Suprapubic skin (tissue), 4 donors: Measurements from ENCODE around the gene TNS1.

Experiments used
- POLR2A ChIP-seq, 2 donors: fragments of 450-650 bp; IDR thresholded peaks; one replicate each; pipeline ENCODE4 v1.6.1; 2017; ENCODE audit warnings: antibody characterized with exemption in 2 of 2, mild to moderate bottlenecking in 2 of 2, moderate library complexity in 2 of 2
- POLR2AphosphoS5 ChIP-seq, 3 donors: sonication (generic); formaldehyde crosslinking; IDR thresholded peaks; one replicate each; pipeline ENCODE4 v1.6.1; 2017; ENCODE audit warnings: antibody characterized with exemption in 3 of 3
- TF ChIP-seq, protein P1 (sequence below), 2 donors: fragments of 200-600 bp in 1 of 2; fragments of 450-650 bp in 1 of 2; sonication (generic) in 1 of 2; IDR thresholded peaks; one replicate each; pipeline ENCODE4 v1.5.1; 2016 to 2019; ENCODE audit warnings: antibody characterized with exemption in 2 of 2, mild to moderate bottlenecking in 1 of 2, moderate library complexity in 1 of 2

- TF ChIP-seq, protein P1, sequence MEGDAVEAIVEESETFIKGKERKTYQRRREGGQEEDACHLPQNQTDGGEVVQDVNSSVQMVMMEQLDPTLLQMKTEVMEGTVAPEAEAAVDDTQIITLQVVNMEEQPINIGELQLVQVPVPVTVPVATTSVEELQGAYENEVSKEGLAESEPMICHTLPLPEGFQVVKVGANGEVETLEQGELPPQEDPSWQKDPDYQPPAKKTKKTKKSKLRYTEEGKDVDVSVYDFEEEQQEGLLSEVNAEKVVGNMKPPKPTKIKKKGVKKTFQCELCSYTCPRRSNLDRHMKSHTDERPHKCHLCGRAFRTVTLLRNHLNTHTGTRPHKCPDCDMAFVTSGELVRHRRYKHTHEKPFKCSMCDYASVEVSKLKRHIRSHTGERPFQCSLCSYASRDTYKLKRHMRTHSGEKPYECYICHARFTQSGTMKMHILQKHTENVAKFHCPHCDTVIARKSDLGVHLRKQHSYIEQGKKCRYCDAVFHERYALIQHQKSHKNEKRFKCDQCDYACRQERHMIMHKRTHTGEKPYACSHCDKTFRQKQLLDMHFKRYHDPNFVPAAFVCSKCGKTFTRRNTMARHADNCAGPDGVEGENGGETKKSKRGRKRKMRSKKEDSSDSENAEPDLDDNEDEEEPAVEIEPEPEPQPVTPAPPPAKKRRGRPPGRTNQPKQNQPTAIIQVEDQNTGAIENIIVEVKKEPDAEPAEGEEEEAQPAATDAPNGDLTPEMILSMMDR (IDR thresholded peaks at IDR 0.05), result no peak
- TF ChIP-seq POLR2AphosphoS5 (IDR thresholded peaks at IDR 0.05), result peak in 1 of 3 donors; percentile 12
- TF ChIP-seq POLR2A (IDR thresholded peaks at IDR 0.05), result no peak
Observed at GRCh38 chr2:218003981-218004419, 1.2 kb upstream of the TNS1 start.
